Cardiac muscle cell (in vitro differentiated cells and primary cell): ENCODE measurements around the gene TSPAN9. TPM values are rescaled to one million over a fixed set of nuclear protein-coding genes. Genes with fewer than 3 reads are reported as not detected.

Source experiments
- DNase-seq, 2 donors: peaks; one replicate each; pipeline versions ENCODE4 v3.0.0 to v3.0.0-alpha.2; 2010 to 2017; ENCODE audit warnings: low read depth in 1 of 2, low spot score in 1 of 2
- H3K27ac ChIP-seq: fragments of 200-600 bp; sonication (generic); 2 replicates; pipeline ENCODE4 v1.5.1; 2016
- H3K27me3 ChIP-seq: fragments of 200-600 bp; sonication (generic); 2 replicates; pipeline ENCODE4 v1.6.0; 2016; ENCODE audit warnings: control low read depth
- H3K36me3 ChIP-seq: fragments of 200-600 bp; sonication (generic); 2 replicates; pipeline ENCODE4 v1.5.1; 2016; ENCODE audit warnings: control low read depth
- H3K4me1 ChIP-seq: fragments of 200-600 bp; sonication (generic); 2 replicates; pipeline ENCODE4 v1.8.1; 2017; ENCODE audit warnings: low read depth, mild to moderate bottlenecking, mixed run types
- H3K4me3 ChIP-seq: fragments of 200-600 bp; sonication (generic); 2 replicates; pipeline ENCODE4 v1.5.1; 2016; ENCODE audit warnings: mild to moderate bottlenecking
- H3K9me3 ChIP-seq: fragments of 200-600 bp; sonication (generic); 2 replicates; pipeline ENCODE4 v1.5.1; 2017; ENCODE audit warnings: low read depth, mild to moderate bottlenecking, control low read depth
- CTCF ChIP-seq: IDR thresholded peaks from 2 replicates; pipeline ENCODE4 v1.5.1; 2012; ENCODE audit warnings: low read depth, mild to moderate bottlenecking, low read length
- polyA plus RNA-seq: library from polyadenylated mRNA; unstranded; fragments of >200 nt; fragmentation: Nextera tagmentation; extraction: Ambion mirVana; gene quantifications from 2 replicates; pipeline ENCODE4 v1.2.1, GENCODE V29; 2016
- total RNA-seq: library from RNA; depleted of rRNA; stranded (reverse); fragments of >200 nt; gene quantifications from 2 replicates; pipeline ENCODE4 v1.2.3, GENCODE V29; 2016

TSPAN9 gene
- total and polyA plus RNA-seq, 2 experiments from 2014 or later: 13.3 to 199 TPM

DNA sequence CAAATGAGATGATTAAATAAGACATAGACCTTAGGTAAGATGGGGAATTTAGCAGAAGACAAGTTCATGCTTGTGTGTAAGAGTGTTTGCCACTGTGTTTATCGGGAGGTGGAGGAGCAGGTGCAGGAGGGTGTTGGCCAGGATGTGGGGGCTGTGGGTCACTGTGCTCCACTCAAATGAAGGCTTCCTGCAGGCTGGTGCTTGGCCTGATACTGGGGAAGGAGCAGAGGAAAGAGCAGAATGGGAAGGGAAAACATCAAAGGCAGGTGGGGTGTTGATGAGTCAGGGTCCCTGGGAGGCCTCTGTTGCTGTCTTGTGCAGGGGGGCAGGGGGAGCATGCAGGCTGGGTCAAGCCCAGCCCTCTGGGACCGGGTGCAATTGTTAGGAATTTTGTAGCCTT lies 126.5 kb downstream of the TSPAN9 start:
- Histone ChIP-seq H3K36me3 (no peaks in the 10 kb centered on the region), H3K4me3 (no peak overlapping the region), H3K4me1 (peaks cover 72% of the 10 kb centered on the region), H3K27me3 (peaks cover 5% of the 10 kb centered on the region), H3K9me3 (no peaks in the 10 kb centered on the region), H3K27ac (no peak overlapping the region)
- DNase-seq: no peak
- TF ChIP-seq CTCF: no peak

GRCh38 chr12:3204143-3204542 lies 127.0 kb downstream of the TSPAN9 start:
- Histone ChIP-seq H3K4me3 (no peak overlapping the region), H3K9me3 (no peaks in the 10 kb centered on the region), H3K27me3 (peaks cover under 1% of the 10 kb centered on the region), H3K27ac (no peak overlapping the region), H3K4me1 (peaks cover 73% of the 10 kb centered on the region), H3K36me3 (no peaks in the 10 kb centered on the region)
- no peak for TF ChIP-seq CTCF
- DNase-seq: no peak

DNA sequence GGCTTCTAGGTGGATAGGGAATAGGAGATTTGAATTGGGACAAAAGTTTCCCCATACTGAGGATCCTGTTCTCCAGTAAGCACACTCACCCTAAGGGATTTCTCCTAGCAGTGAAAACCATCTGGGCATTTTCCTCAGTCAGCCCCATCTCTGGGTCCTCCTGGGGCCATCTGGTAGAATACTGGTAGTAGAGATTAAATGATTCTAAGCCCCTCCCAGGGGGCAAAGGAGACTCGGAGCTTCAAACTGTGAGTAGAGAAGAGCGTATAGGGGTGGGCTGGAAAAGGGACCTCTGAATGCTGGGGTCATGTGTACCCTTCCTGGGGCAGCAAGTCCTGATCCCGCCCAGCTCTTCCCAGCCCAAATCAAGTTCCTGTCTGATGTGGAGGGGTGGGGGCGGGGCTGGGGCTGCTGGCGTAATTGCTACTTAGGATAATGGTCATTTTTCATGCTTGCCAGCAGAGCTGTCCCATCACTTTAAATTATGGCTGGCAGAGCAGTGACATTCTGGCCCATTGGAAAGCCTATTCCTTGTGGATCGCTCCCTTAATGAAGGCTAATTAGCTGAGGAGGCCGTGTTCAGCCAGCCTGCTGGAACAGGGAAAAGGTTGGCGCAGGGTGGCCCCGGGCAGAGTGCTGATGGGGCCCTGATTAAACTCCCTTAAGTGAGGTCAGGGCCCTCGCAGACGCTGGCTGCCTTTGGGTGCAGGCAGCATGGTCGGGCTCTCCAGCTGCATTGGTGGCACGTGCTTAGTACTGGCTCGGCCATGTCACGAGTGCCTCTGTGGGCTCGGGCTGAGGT lies 127.8 kb downstream of the TSPAN9 start:
- TF ChIP-seq CTCF: no peak
- Histone ChIP-seq H3K27me3 (no peaks in the 10 kb centered on the region), H3K36me3 (no peaks in the 10 kb centered on the region), H3K27ac (peak overlapping the region; percentile 93), H3K4me1 (peaks cover 73% of the 10 kb centered on the region), H3K9me3 (no peaks in the 10 kb centered on the region), H3K4me3 (no peak overlapping the region)
- no peak for DNase-seq

DNA sequence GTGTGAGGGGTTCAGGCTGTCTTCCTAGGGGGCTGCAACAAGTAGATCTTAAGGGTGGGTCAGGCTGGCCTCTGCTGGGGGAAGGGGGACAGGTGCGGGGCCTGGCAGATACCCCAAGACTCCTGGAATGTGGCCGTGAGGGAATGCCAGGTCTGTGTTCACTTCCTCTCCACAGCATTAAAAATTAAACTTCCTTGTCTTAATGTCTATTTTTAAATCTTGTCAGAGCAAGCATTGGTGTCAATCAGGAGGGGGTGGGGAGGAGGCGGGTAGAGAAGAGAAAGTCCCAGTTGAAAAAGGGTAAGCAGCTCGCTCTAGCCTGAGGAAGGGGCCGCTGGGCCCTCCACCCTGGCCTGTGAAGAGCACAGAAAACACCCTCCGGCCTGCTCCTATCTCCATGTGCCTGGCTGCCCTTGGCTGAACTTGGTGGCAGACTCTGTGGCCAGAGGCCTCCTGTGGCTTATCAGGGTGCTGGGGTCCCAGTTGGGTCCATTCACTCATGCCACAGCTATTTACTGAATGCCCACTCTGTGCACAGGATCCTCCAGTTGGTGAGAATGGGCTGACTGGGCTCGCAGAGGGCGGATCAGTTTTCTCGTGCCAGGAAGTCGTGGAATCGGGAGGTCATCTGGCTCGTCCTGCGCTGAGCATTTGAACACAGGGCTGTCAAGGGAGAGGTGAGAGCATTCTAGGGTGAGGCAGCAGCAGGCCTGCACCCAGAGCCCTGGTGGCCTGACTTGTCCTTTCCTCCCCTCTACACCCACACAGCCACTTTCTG lies 128.8 kb downstream of the TSPAN9 start:
- Histone ChIP-seq H3K27ac (peak overlapping the region; percentile 93), H3K36me3 (no peaks in the 10 kb centered on the region), H3K4me3 (no peak overlapping the region), H3K27me3 (no peaks in the 10 kb centered on the region), H3K9me3 (no peaks in the 10 kb centered on the region), H3K4me1 (peaks cover 73% of the 10 kb centered on the region)
- TF ChIP-seq CTCF: no peak
- DNase-seq: no peak

DNA sequence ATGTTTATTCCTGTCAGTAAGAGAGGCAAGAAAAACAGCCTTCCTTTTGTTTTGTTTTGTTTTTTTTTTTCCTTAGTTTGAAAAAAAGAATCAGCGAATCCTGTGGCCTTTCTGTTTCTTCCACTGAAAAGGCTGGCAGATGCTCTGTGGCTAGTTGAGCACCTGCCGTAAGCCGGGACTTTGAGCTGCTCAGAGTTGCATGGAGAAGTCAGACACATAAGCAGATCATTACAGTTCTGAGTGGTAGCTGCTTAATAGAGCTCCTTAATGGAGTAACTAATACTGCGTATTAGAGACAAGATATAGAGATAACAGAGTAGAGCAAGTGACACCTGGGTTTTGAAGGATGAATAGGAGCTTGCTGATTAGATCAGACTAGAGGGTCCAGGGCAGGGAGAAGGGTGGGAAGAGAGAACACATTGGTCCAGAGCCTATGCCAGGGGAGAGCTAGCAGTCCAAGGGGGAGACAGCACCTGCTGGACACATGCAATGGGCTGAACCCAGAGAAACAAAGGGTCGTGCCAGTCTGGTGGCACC lies 129.4 kb downstream of the TSPAN9 start:
- H3K27me3 ChIP-seq: no peaks in the 10 kb centered on the region
- no peak overlapping the region for H3K4me3 ChIP-seq
- TF ChIP-seq CTCF: no peak
- peaks cover 69% of the 10 kb centered on the region for H3K4me1 ChIP-seq
- H3K36me3 ChIP-seq: no peaks in the 10 kb centered on the region
- no peak for DNase-seq
- peak overlapping the region; percentile 93 for H3K27ac ChIP-seq
- H3K9me3 ChIP-seq: no peaks in the 10 kb centered on the region
